ENCODE results near the gene CEP20. TPM values are rescaled to one million over a fixed set of nuclear protein-coding genes. Genes with fewer than 3 reads are reported as not detected.
"Not testable (repeated sequence)": the region's sequence is repeated elsewhere in the genome, so short reads cannot be mapped to it uniquely, and the experiment has no call there.

Gene CEP20
- total RNA-seq, 1 donor: 16.7 TPM

GRCh38 chr16:15864939-15865338 is 23.5 kb downstream of the CEP20 start:
- no peak for DNase-seq (ENCODE audit: low read depth in 2 of 3, low spot score in 2 of 3)

DNA sequence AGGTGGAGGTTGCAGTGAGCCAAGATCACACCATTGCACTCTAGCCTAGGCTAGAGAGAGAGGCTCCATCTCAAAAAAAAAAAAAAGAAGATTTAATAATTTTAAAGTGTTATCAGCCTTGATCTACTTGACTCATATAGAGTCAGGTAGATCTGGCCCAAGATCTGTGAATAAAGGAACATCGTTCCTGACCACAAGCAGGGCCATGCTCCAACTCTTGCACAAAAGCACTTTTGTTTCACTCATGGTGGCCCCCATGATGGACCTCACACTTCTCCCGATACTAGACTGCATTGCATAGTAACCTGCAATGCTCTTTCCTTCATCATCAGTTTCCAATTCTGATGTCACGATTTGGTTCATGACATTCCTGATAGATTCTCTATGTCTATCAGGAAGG is 26.4 kb downstream of the CEP20 start:
- DNase-seq (ENCODE audit: low read depth in 2 of 3, low spot score in 2 of 3): no peak

GRCh38 chr16:15858921-15859668 is 29.3 kb downstream of the CEP20 start:
- DNase-seq (ENCODE audit: low read depth in 2 of 3, low spot score in 2 of 3): no peak

DNA sequence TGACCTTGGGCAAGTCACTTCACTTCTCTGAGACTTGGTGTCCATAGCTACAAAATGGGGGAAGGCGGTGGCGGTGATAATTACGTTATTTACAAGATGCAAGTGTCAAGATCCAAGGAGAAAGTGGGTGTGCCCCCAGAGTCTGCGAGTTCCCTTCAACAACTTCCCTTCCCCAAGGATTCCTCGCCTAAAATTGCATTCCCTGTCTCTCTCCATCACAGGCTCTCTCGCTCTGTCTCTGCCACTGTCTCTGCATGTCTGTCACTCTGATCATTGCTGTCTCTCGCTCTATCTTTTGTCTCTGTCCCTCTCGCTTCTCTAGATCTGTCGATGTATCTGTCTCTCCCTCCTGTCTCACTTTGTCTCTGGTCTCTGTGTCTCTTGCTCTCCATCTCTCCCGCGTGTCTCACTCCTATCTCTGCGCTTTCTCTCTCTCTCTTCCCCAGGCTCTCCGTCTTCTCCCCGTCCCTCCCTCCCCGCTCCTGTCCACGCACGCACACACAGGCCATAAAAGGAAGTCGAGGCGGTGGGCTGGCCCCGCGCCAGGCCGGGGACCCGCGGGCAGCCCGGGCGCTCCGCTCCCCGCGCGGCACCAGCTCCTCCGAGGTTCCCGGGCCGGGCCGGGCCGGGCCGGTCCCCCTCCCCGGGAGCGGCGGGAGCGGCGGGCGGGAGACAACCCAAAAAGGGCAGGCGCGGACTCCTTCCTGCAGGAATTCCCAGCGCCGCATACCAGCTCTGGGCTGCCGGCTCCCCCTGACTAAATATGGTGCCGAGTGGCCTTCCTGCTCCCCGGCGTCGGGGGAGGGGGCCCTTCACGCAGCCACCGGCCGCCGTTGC is 30.5 kb downstream of the CEP20 start:
- peak in 2 of 3 donors; percentile 46 for DNase-seq (ENCODE audit: low read depth in 2 of 3, low spot score in 2 of 3)

DNA sequence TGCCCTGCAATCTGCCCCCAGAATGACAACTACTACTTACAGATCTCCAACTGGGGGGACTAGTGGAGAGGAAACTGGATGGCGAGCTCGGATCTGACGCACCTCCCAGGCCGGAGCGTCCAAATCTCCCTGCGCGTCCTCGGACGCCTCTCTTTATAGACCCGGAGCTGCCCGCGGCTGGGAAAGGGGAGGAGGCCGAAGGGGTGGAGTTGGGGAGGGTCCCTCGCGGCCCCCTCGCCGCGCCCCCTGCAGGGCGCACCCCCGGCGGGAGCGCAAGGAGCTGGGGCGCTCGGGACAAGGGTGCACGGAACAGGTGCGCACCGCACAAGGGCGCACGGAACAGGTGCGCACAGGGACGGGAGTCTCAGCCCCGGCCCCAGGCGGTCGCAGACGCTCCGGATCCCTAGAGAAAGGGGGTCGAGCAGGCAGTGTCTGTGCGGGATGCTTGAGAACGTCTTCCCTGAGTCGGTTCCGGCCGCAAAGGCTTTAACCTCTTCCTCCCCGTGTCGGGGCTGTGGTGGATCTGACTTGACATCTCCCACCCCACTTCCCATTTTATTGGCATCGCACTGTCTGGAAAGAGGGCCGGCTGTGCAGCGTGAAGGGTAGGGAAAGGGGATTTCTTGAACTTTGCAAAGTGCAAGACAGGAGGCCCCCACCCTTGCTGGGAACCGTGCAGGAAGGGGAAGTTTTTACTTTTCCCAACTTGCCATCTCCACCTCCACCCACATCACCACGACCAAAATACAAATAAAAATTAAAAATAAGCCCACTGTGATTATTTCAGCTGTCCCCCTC is 31.3 kb downstream of the CEP20 start, which contains the start of gene MYH11:
TSS of gene MYH11 (minus strand) at position 128 of the 798 bp plus-strand sequence. CDS start 18,776 bp downstream, outside the sequence.
- DNase-seq (ENCODE audit: low read depth in 2 of 3, low spot score in 2 of 3): peak in 1 of 3 donors; percentile 29

GRCh38 chr16:15856182-15856581 is 32.2 kb downstream of the CEP20 start:
- no peak for DNase-seq (ENCODE audit: low read depth in 2 of 3, low spot score in 2 of 3)

GRCh38 chr16:15855704-15856003 is 32.7 kb downstream of the CEP20 start:
- DNase-seq (ENCODE audit: low read depth in 2 of 3, low spot score in 2 of 3): no peak

DNA sequence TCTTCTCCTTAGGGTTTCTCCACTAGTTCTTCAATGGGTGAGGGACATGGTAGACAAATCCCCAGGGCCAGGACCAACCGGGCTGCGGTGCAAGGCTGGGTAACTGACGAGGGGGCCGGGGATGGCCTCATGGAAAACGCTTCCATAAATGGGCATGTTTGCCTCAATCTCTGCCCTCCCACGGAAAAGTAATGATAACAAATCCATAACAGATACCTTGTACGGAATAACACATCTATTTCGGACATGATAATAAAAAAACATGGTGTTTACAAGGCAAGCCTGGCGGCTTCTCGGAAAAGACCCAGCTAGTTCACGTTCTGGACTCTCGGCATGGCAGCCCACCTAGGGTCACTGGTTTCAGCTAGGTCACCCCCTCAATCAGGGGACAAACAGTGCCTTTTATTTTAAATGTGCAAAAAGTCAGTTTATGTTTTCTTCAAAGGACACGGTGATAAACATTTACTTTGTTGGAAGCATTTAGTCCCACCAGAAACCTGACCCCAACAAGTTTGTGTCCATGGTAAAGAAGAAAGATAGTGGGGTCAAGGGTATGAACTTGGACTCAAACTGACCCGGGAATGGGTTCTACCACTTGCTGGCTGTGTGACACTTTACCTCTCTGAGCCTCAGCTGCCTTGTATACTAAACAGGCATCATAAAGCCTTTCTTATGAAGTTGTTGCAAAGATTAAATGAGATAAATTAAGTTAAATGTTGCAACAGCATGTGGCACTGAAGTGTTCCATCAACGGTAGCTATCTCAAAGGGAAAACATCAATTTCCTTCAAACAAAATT is 33.3 kb downstream of the CEP20 start:
- DNase-seq (ENCODE audit: low read depth in 2 of 3, low spot score in 2 of 3): no peak

GRCh38 chr16:15854061-15854460 is 34.3 kb downstream of the CEP20 start:
- no peak for DNase-seq (ENCODE audit: low read depth in 2 of 3, low spot score in 2 of 3)

- no peak for DNase-seq (ENCODE audit: low read depth in 2 of 3, low spot score in 2 of 3)
Measured at GRCh38 chr16:15853021-15853420, 35.4 kb downstream of the CEP20 start.

- not testable (repeated sequence) for DNase-seq (ENCODE audit: low read depth in 2 of 3, low spot score in 2 of 3)
Measured at GRCh38 chr16:15850555-15850954, 37.8 kb downstream of the CEP20 start.

DNA sequence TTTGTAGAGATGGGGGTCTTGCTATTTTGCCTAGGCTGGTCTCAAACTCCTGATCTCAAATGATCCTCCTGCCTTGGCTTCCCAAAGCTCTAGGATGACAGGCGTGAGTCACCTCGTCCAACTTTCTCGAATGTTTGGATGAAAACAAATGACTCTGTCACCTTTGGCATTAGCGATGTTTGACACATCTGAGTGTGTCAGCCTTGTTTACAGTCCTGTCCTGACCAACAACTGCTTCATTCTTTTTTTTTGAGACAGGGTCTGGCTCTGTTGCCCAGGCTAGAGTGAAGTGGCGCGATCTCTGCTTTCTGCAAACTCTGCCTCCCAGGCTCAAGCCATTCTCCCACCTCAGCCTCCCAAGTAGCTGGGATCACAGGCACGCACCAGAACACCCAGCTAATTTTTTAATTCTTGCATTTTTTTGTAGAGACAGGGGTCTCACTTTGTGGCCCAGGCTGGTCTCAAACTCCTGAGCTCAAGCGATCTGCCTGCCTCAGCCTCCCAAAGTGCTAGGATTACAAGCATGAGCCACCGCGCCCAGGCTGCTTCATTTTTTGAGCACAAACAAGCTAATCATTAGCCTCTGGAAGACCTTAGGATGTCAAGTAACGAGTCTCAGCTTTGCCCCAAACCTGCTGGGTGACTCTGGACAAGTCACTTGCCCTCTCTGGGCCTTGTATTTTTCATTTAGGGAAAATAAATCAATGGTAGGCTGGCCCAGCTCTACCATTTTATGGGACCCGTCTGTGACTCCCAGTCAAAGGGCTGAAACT is 39.0 kb downstream of the CEP20 start:
- DNase-seq (ENCODE audit: low read depth in 2 of 3, low spot score in 2 of 3): no peak

DNA sequence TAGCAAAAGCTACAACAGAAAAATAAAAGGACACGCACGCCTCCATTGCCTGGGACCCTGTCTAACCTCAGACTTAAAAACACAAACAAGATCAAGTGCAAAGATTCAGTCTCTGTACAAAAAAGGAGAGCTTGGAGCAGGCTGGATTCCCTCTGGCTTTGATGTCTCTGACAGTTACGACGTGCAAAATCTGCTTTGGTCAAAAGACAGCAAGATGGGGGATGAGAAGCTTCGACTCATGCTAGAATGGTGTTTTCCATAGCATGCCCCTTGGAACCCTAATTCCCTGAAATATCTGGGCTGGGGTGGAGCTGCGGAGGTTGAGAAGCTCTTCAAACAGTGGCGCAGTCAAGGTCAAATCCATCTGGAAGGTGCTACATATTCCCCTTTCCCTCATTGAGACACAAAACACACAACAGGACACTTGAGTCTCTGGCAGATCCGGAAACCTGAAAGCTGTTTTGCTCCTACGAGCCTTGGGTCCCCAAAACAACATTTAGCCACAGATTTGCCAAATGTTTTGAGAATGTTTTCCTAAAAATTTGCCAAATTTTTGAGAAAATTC is 40.7 kb downstream of the CEP20 start:
- DNase-seq (ENCODE audit: low read depth in 2 of 3, low spot score in 2 of 3): no peak

- DNase-seq (ENCODE audit: low read depth in 2 of 3, low spot score in 2 of 3): no peak
Measured at GRCh38 chr16:15846510-15846909, 41.9 kb downstream of the CEP20 start.

DNA sequence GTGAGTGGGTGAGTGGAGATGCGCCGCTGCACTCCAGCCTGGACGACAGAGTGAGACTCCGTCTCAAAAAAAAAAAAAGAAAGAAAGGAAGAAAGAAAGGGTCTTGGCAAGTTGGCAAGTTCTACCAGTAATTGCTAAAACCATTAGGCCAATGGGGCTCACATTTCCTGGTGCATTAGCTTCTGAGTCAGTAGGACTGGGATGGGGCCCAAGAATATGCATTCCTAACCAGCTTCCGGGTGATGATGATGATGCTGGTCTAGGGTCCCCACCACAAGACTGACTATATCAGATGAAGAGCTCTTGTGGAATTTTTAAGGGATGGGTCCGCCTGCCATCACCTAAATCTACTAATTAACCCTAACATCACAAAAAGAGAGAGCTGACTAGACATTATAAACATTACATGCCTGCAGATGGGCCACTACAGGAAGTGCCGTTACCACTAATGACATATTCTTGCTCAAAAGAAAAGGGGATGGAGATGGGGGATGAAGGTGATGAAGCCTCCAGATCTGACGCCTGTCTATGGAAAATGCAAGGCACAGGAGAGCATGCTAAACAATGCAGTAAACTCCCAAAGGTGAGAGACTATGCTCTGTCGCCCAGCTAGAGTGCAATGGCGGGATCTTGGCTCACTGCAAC is 44.6 kb downstream of the CEP20 start:
- DNase-seq (ENCODE audit: low read depth in 2 of 3, low spot score in 2 of 3): no peak

DNA sequence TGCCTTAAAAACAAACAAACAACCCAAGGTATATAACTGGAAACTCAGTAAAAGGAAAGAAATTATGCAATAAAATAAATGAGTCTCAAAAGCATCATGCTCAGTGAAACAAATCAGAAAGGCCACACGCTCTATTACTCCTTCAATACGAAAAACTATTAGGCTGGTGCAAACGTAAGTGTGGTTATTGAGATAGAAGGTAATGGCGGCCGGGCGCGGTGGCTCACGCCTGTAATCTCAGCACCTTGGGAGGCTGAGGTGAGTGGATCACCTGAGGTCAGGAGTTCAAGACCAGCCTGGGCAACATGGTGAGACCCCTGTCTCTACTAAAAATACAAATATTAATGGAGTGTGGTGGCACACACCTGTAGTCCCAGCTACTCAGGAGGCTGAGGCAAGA is 49.2 kb downstream of the CEP20 start:
- not testable (repeated sequence) for DNase-seq (ENCODE audit: low read depth in 2 of 3, low spot score in 2 of 3)

- DNase-seq (ENCODE audit: low read depth in 2 of 3, low spot score in 2 of 3): no peak
Measured at GRCh38 chr16:15837761-15838160, 50.6 kb downstream of the CEP20 start.

- no peak for DNase-seq (ENCODE audit: low read depth in 2 of 3, low spot score in 2 of 3)
Measured at GRCh38 chr16:15836965-15837611, 51.3 kb downstream of the CEP20 start.

Data from hematopoietic multipotent progenitor cell (in vitro differentiated cells).